ENCODE data around the gene COL28A1. TPM values are rescaled to one million over a fixed set of nuclear protein-coding genes. Genes with fewer than 3 reads are reported as not detected.

COL28A1 gene
- total and polyA plus RNA-seq, 2 of the 13 experiments (the other 11 are each of a cell fraction or from before 2014, with no cell fraction given), result 0.07 to 0.15 TPM

GRCh38 chr7:7581531-7582179 is 46.0 kb upstream of the COL28A1 start:
- H3K36me3 ChIP-seq (replicated peaks in 1 of 2; ENCODE audit: control insufficient read depth in 1 of 2, insufficient read depth in 2 of 2, low read length in 2 of 2), result peaks cover 3 to 5% of the 10 kb centered on the region in 2 experiments; a peak in 3 of 5 replicates
- H3K4me2 ChIP-seq (ENCODE audit: low read depth, low read length), result no peak overlapping the region
- H3K27me3 ChIP-seq (ENCODE audit: control insufficient read depth in 1 of 2, insufficient read depth in 2 of 2, low read length in 2 of 2), result no peaks in the 10 kb centered on the region
- WGBS (ENCODE audit: low lambda C conversion rate), result 96% methylated on average over 10 of the region's 10 CpGs
- no peak overlapping the region for H2AFZ ChIP-seq (ENCODE audit: low read length)
- no peaks in the 10 kb centered on the region for H4K20me1 ChIP-seq (ENCODE audit: insufficient read depth, low read length)
- no peak overlapping the region for H3K27ac ChIP-seq (ENCODE audit: extremely low read length, insufficient read depth, low read length)
- ATAC-seq (no peak), DNase-seq (ENCODE audit: low spot score) (no peak), FAIRE-seq (no peak)
- H3K4me3 ChIP-seq (replicated peaks in 1 of 3; ENCODE audit: insufficient read depth in 1 of 3, low read depth in 2 of 3, low read length in 3 of 3), result no peak overlapping the region
- intact Hi-C loops (cut with micrococcal nuclease; ENCODE audit: unreplicated experiment) (no loop called here), in situ Hi-C loops (cut with HindIII; ENCODE audit: extremely low pct_ligation_motif_present, low pct_unique_long_range_greater_than_20kb) (no loop called here)
- H3K79me2 ChIP-seq (ENCODE audit: insufficient read depth, low read length), result no peaks in the 10 kb centered on the region
- no peak overlapping the region for H3K9ac ChIP-seq (ENCODE audit: insufficient read depth, low read depth, low read length)
- H3K9me3 ChIP-seq (ENCODE audit: low read length), result no peaks in the 10 kb centered on the region
- POLR2A ChIA-PET, result no interaction called here
- no TSS peak for BruUV-seq (replicated peaks)
- H3K4me1 ChIP-seq (ENCODE audit: insufficient read depth, low read length), result no peaks in the 10 kb centered on the region
- CTCF ChIA-PET (ENCODE audit: low intra/inter-chr PET ratio, low total read pairs), result no interaction called here
- no peak for TF ChIP-seq MIER2 (CRISPR knock-in tag; IDR thresholded peaks at IDR 0.05)
- no peak for TF ChIP-seq DNMT1 (CRISPR knock-in tag; IDR thresholded peaks at IDR 0.05)
- no peak for TF ChIP-seq KDM6A (CRISPR knock-in tag; IDR thresholded peaks at IDR 0.05; ENCODE audit: low read depth)
- TF ChIP-seq ARID5B (CRISPR knock-in tag; IDR thresholded peaks at IDR 0.05), result no peak
- no peak for TF ChIP-seq SATB2 (CRISPR knock-in tag; IDR thresholded peaks at IDR 0.05)
- TF ChIP-seq ZNF747 (CRISPR knock-in tag; IDR thresholded peaks at IDR 0.05; ENCODE audit: borderline replicate concordance), result no peak
- TF ChIP-seq PAWR (CRISPR knock-in tag; IDR thresholded peaks at IDR 0.05; ENCODE audit: borderline replicate concordance), result no peak
- TF ChIP-seq SMAD3 (CRISPR knock-in tag; IDR thresholded peaks at IDR 0.05), result no peak
- TF ChIP-seq THRA (CRISPR knock-in tag; IDR thresholded peaks at IDR 0.05; ENCODE audit: borderline replicate concordance), result no peak
- TF ChIP-seq RBM39 (IDR thresholded peaks at IDR 0.05; ENCODE audit: low read depth, low read length, poor library complexity, severe bottlenecking), result no peak
- no peak for TF ChIP-seq GABPA (IDR thresholded peaks at IDR 0.05; ENCODE audit: low read depth, low read length)
- TF ChIP-seq GABPA (CRISPR knock-in tag; IDR thresholded peaks at IDR 0.05; ENCODE audit: low read depth), result no peak
- no peak for TF ChIP-seq PATZ1 (CRISPR knock-in tag; IDR thresholded peaks at IDR 0.05)
- no peak for TF ChIP-seq ZNF784 (CRISPR knock-in tag; IDR thresholded peaks at IDR 0.05; ENCODE audit: borderline replicate concordance)
- TF ChIP-seq EHMT2 (IDR thresholded peaks at IDR 0.05; ENCODE audit: borderline replicate concordance, low read depth, low read length), result no peak
- no peak for TF ChIP-seq MEIS2 (CRISPR knock-in tag; IDR thresholded peaks at IDR 0.05)
- TF ChIP-seq AGO2 (optimal IDR thresholded peaks at IDR 0.05; ENCODE audit: low read depth, low read length), result no peak
- no peak for TF ChIP-seq NCOR1 (IDR thresholded peaks at IDR 0.05; ENCODE audit: borderline replicate concordance, low read length)

Measured in HepG2 (cell line).